Germinal center (tissue), 1 donor: ENCODE data around the gene EIF3F.

Experiments used
- DNase-seq: peaks from one replicate; pipeline ENCODE4 v3.0.0; 2012; ENCODE audit warnings: mixed read lengths, low spot score

EIF3F gene

DNA sequence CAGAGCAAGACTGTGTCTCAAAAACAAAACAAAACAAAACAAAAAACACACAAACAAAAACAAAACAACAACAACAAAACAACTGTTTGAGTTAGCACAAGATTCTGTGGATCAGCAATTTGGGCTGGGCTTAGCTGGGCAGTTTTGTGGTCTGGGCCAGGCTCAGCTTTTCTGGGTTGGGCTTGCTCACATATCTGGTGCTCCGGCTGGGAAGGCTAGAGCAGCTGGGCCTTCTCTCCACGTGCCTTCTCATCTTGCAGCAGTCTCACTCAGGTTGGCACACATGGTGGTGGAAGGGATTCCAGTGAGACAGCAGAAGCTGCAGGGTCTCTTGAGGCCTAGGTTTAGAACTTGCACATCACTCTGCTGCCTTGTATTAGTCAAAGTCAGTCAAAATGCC is 35.7 kb downstream of the EIF3F start:
- no peak for DNase-seq

DNA sequence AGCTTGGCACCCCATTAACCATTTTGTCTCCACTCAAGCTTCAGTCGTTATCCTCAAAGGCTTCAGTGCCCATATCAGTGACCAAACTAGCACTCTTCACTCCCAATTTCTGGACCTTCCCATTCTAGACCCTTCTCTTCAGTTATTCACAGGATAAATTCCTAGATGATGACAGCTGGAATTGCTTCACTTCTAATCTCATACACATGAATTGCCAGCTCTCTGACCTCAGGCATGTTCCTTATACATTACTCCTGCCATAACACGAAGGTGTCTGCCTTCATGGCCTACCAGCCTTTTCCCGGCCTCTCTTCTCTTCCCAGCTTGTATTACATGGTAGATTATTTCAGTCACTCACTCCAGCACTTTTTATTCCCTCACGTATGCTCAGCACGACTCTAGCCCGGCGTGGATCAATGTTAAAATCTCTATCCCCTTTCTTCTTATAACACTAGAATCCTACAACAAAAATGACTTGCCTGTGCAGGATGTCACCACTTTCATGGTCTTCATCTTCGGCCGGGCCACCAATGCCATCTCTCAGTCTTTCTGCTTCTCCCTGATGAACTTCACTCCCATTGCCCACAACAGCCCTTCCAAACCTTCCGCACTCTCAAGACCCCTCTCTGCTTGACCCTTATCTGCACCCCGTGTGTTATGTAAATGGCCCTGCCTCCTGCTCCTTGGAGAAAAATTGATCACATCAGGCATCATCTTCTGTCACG is 36.9 kb downstream of the EIF3F start:
- no peak for DNase-seq

- no peak for DNase-seq
These were observed 38.0 kb downstream of the EIF3F start for GRCh38 chr11:8025123-8025522.

DNA sequence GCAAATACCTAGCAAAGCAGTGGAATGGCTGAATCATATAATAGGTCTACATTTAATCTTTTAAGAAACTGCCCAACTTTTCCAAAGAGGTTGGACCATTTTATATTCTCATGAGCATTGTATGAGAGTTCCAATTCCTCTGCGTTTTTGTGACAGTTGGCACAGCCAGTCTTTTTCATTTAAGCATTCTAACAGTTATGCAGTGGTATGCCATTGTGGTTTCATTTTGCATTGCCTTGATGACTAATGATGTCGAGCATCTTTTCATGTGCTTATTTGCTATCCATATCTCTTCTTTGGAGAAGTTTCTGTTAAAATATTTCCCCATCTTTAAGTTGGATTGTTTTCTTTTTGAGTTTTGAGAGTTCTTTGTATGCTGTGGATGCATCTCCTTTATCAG is 38.7 kb downstream of the EIF3F start:
- DNase-seq: no peak

DNA sequence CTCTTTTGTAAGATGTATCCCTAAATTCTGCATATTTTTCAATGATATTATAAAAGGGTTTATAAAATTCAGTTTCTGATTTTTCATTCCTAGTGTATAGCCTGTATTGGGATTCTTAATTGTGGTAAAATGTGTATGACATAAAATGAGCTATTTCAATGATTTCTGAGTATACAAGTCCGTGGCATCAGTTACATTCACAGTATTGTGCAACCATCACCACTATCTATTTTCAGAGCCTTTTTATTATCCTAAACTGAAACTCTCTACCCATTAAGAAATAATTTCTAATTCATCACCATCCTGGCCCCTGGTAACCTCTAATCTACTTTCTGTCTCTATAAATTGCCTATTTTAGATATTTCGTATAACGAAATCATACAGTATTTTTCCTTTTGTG is 39.8 kb downstream of the EIF3F start:
- DNase-seq: no peak

- DNase-seq: no peak
These were observed 41.6 kb downstream of the EIF3F start for GRCh38 chr11:8028766-8029165.

DNA sequence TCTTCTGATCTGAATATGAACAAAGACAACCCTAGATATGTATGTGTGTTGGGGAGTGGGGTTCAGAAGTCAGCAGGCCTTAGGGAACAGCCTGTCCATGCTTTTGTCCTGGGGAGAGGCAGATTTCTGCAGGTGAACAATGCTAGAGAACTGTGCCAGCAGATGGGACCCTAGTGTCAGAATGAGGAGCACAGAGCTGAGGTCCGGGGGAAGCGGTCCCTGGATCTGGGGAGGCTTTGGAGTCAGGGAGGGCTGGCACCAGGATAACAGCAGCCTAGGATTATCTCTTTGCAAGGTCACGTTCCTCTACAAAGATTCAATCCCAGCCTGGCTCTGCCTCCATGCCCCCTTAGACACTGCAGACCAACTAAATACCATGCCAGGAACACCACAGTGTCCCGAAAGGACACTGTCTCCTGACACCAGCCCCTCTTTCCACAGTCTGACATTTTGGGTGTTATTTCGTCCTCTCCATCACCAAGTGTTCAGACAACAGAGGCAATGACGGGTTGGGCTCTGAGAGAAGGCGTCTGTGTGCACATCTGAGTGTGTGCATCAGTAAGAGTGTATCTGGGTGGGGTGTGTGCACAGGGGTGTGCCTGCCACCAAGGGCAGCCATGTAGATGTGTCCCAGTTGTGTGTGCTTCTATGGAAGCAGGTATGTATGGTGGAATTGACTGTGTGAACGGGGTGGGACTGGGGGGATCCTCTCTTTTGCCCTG is 43.5 kb downstream of the EIF3F start:
- DNase-seq: no peak

- DNase-seq: no peak
These were observed 44.3 kb downstream of the EIF3F start for GRCh38 chr11:8031248-8032115.

- DNase-seq: no peak
These were observed 45.0 kb downstream of the EIF3F start for GRCh38 chr11:8032122-8032521.

GRCh38 chr11:8032576-8033304 is 45.6 kb downstream of the EIF3F start:
- DNase-seq: no peak

GRCh38 chr11:8033305-8034105 is 46.4 kb downstream of the EIF3F start:
- peak; percentile 57 for DNase-seq

DNA sequence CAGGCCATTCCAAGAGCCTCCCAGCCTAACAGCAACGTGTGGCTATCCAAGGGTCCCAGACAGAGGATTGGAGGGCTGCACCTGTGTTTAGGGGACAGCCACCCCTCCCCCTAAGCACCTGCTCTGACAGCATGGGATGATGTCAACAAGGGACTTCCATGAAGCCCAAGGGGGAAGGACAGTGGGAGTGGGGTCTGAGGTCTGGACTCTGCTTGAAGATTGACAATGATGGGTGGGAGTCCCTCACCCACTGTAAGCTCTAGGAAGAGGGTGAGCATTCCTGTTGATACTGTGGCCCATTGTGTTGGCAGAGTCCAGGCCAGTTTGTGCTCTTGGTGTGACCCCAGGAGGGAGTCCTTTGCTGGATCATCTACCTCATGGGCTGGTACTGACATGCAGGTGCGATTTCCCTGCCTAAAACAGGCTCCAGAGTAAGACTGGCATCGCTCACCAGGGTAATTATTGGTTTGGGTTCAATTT is 47.0 kb downstream of the EIF3F start:
- DNase-seq: no peak

GRCh38 chr11:8034604-8035190 is 47.6 kb downstream of the EIF3F start:
- no peak for DNase-seq

DNA sequence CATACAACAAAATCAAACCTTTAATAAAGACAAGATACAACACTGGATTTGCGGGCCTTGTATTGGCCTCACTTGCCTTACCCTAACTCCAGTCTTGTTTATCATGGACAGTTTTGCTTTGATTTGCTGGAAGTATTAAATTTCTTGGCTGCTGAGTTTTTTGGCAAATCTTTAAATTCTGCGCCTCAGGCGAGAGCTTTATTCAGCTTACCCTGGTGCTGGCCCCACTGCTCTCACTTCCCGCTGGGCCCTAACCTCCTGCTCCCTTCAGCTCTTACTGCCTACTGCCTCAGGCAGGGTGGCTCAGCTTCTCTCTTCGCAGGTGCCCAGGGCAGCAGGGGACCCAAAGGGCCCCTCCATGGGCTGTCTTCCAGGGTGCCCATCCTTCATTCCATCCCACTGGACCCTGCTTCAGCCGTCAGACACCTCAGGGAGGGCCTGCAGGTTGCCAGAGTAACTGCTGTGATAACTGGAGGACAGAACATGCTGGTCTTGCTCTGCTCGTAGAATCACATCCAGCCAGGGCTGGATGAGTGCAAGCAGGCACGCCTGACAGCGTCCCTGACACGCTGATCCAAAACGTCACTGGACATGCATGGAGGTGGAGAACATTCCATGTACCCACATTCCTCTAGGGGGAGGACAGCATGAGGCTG is 48.2 kb downstream of the EIF3F start:
- DNase-seq: no peak

DNA sequence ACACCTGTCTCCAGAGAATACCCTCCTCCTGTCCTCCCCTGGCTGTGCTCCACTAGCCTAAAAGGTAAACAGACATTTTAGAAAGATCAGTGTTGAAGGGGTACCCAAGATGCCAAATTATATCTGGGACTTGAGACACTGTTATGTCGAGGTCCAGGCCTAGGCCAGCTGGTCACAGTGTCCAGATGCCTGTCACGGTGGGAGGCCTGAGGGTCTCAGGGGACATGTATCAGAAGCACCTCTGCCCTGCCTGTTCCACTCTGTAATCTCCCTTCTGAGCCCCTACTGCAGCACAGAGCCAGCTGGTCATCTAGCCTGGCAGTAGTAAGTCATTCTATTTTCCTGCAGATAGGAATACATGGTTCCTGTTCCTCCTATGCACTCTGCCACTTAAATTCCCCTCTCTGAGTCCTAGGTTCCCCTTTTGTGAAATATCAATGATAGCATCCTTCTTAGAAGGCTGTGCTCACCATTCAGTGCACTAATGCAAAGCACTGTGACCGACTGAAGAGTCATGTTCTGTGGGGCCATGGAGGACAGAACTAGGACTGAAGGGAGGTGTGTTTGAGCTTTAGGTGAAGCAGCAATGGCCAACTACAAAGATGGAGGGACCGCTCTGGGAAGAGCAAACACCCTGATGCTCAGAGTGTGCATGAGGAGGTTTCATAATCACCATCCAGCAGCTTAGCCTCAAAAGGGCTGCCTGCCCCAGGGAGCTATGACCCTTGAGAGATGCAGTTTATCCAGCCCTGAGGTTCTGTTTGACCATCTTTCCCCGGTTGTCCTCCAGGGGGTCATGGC is 49.1 kb downstream of the EIF3F start:
- DNase-seq: no peak

DNA sequence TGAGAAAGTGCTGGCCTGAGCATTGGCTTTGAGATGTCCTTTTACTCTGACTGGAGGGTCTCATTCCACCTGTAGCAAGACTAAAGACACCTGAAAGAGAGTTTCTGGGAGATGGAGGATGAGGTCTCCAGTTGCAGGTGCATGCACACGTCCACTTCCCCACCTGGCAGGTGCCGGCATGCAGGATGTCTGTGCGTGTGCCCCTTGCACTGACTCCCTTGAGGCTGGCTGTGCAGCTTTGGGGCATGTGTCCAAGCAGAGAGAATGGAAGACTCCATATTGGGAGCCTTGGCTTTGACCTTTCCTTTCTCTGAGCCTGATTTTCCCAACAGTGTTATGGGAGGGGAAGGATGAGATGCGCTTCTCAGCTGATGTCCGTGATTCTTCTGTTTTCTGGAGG is 49.8 kb downstream of the EIF3F start:
- no peak for DNase-seq

DNA sequence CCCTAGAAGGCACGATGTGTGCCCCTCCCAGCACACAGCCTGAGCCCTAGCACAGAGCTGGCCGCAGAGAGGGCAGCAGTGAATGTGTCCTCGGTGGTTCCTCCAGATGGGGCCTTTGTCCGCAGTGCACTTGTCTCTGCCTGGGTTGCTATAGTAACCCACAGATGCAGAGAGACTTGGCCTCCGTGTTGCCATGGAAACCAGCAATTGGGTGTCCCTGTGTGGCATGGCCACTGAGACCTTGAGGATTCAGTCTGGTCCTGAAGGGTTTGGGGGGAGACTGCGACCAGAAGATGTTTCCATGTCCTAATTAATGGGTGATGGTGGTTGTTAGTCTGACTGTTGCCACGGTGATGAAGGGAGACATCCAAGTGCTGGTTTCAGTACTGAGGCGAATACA is 51.3 kb downstream of the EIF3F start:
- DNase-seq: no peak

DNA sequence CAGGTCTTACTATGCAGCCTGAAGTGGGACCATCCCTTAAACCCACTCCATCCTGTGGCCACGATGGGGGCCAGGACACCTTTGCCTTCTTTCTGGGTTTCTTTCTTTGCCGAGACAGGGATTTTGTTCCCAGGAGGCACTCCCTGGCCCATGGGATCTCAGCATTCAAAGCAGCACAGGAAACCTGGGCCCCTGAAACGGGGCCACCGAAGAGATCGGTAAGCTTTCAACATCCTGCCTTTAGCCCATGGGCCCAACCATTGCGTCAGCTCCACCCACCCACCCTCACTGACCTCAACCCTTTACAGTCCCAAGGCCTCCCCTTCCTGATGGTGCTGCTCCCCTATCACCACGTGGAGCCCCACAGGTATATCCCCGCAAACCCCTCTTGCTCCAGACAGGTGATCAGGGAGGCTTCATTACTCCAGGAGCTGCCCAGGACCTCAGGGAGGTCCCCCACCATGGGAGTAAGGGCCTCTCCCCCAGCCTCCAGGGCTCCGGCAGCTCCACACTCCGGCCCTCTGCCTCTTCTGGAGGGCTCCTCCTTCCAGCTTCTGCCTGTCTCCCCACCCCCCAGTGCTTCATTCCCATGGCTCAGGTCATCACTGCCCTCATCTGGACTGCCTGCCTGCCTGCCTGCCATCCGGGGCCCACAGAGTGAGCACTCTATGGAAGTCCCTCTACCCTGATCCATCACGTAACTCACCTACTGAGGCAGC is 51.8 kb downstream of the EIF3F start:
- no peak for DNase-seq
